Uterus (tissue), 2 donors: ENCODE results near the gene UMPS.

Experiments used
- POLR2A ChIP-seq, 2 donors: fragments of 450-650 bp; IDR thresholded peaks; one replicate each; pipeline ENCODE4 v1.6.1; 2016; ENCODE audit warnings: antibody characterized with exemption in 2 of 2, mild to moderate bottlenecking in 1 of 2, moderate library complexity in 1 of 2
- TF ChIP-seq, protein P1 (sequence below), 4 experiments: fragments of 200-600 bp in 2 of 4; fragments of 450-650 bp in 2 of 4; sonication (generic) in 2 of 4; IDR thresholded peaks; one replicate each; pipeline ENCODE4 v1.5.1; 2016 to 2019; ENCODE audit warnings: antibody characterized with exemption in 4 of 4, mild to moderate bottlenecking in 2 of 4, moderate library complexity in 1 of 4

DNA sequence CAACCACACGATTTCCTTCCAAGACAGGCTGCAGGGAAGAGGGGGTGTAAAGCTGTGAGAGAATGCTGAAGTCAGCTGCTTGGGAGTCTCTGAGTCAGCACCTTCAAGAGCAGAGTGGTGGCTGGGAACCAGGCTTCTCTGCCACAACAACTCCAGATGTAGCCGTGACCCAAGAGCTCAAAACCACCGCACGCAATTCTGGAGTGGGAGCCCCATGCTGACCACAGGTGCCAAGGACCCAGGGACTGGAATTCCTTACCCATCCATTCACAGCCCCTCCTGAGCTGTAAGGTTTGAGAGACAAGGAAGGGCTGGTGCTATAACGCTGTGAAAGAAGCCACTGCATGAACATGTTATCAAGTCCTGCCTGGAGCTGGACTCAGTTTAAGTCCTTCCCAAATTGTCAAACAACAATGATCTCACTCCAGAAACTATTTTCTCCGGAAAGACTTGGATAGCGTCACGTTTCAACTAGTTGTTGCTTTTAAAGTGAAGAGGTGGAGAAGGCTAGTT lies 61.4 kb downstream of the UMPS start:
- TF ChIP-seq POLR2A (IDR thresholded peaks at IDR 0.05) = no peak
- TF ChIP-seq, protein P1, sequence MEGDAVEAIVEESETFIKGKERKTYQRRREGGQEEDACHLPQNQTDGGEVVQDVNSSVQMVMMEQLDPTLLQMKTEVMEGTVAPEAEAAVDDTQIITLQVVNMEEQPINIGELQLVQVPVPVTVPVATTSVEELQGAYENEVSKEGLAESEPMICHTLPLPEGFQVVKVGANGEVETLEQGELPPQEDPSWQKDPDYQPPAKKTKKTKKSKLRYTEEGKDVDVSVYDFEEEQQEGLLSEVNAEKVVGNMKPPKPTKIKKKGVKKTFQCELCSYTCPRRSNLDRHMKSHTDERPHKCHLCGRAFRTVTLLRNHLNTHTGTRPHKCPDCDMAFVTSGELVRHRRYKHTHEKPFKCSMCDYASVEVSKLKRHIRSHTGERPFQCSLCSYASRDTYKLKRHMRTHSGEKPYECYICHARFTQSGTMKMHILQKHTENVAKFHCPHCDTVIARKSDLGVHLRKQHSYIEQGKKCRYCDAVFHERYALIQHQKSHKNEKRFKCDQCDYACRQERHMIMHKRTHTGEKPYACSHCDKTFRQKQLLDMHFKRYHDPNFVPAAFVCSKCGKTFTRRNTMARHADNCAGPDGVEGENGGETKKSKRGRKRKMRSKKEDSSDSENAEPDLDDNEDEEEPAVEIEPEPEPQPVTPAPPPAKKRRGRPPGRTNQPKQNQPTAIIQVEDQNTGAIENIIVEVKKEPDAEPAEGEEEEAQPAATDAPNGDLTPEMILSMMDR (IDR thresholded peaks at IDR 0.05) = no peak
